GM10847 (cell line): ENCODE results near the gene ADCK2.

Experiments used
- POLR2A ChIP-seq: IDR thresholded peaks from 2 replicates; pipeline ENCODE4 v1.6.1; 2011; ENCODE audit not compliant: insufficient read length; ENCODE audit errors: extremely low read depth

The ADCK2 gene, protein sequence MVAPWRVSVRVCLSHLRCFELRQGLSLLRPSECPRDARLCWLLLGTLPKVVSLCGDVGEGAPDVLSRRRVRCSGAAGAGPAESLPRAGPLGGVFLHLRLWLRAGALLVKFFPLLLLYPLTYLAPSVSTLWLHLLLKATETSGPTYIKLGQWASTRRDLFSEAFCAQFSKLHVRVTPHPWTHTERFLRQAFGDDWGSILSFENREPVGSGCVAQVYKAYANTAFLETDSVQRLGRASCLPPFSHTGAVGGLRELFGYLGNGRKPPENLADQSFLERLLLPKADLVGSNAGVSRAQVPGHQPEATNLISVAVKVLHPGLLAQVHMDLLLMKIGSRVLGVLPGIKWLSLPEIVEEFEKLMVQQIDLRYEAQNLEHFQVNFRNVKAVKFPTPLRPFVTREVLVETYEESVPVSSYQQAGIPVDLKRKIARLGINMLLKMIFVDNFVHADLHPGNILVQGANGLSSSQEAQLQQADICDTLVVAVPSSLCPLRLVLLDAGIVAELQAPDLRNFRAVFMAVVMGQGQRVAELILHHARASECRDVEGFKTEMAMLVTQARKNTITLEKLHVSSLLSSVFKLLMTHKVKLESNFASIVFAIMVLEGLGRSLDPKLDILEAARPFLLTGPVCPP

DNA sequence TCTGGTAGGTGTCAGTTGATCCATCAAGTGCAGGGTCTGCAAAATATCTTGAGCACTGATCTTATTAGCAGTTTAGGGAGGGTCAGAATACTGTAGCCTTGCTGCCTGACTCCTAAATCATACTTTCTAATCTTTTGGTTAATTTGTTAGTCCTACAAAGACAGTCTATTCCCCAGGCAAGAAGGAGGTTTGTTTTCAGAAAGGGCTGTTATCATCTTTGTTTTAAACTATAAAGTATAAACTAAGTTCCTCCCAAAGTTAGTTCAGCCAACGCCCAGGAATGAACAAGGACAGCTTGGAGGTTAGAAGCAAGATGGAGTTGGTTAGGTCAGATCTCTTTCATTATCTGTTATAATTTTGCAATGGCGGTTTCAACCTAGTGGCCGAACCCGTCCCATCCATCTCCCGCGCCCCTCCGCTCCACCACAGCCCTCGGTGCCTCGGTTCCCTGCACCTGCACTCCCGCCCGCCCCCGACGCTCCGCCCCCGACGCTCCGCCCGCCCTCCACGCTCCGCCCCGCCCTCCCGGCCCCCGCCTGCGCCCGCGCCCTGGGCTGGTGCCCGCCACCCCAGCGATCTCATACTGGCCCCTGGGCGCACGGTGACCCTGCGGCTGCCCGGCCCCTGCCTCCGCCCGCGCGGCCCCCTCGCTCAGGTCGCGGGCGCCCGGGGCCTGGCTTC is at the start of gene ADCK2:
TSS of gene ADCK2 (plus strand) at position 564 of the 681 bp plus-strand sequence. CDS start 386 bp downstream, outside the sequence.
- peak; percentile 44 for TF ChIP-seq POLR2A

DNA sequence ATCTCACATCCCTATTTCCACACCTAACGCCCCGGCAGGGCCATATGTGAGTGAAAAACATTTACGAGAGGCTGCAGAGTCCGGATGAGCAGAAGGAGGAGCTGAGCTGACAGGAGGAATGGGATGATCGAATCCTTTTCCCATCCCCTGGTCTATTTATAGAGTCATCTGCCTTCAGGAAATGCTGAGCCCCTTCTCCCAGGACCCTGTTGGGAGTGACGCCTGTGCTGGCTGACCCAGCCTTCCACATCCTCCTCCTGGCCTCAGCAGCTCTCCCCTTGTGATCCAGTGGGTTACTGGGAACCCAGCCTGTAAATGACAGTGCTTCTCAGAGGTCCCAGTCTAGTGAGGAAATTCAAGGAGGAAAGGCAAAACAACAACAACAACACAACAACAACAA is 48.8 kb upstream of the ADCK2 start:
- no peak for TF ChIP-seq POLR2A

DNA sequence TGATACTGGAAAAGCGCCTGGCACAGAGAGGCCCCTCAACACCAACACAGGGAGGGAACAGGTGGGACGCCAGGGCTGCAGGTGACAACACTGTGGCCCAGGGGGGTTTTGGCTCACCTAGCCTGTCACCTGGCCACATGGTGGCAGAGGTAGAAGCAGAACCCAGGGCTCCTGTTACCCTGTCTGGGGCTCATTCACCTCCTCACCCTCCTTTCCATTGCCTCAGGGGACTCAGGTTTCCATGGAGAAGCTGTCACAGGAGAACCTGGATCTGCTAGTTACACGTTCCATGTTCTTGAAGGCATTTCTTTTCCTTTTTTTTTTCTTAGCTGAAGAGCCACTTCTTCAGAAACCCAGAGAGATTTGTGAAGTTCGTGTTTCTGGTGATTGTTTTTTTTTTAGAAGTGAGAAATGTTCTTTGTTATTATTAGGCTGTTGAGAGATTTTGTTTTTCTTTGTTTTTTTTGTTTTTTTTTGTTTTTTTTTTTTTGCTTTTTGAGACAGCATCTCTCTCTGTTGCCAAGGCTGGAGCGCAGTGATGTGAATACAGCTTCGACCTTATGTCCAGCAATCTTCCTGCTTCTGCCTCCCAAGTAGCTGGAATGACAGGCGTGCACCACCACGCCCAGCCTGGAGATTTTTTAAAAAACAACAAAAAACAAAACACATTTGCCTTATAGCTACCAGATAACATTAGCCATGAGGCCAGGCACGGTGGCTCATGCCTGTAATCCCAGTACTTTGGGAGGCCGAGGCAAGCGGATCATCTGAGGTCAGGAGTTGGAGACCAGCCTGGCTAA is 48.2 kb upstream of the ADCK2 start:
- TF ChIP-seq POLR2A: no peak

DNA sequence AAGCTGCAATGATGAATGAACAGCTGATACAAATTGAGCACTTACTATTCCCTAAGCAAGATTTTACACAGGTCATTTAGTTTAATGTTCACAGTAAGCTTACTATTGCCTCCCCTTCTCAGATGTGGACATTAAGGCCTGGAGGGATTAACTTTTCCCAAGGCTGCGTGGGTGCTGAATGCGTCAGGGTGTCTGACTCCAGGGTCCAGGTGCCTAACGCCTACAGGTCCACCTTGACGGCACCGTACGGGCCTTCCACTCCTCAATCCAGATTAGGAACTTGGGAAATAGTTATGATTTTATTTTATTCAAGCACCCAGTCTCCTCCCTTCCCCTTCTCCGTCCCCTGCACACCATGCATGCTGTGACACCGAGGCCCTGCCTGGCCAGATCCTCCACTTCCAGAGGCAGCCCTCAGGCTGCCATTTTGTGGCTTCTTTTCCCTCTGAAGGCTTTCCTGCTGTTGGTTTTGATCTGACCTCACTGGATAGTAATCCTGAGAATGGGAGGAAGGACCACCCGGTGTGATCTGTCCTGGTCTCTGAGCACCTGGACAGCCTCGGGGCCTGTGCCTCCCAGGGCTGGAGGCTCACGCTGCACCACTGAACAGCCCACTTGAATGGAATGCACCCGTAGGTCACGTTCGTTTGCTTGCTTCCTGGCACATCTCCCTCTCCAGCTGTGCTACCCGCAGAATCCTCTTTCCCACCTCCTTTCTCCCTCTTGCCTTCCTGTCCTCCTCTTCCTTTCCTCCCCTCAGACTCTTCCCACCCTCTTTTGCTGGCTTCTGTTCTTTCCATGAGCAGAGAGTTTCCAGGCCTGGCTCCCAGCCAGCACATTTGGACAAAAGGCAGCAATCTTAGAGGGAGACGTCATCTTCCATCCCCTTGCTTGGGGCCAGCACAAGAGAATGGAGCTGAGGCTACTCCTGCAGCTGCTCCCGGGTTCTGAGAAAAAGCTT is 46.6 kb upstream of the ADCK2 start:
- no peak for TF ChIP-seq POLR2A

DNA sequence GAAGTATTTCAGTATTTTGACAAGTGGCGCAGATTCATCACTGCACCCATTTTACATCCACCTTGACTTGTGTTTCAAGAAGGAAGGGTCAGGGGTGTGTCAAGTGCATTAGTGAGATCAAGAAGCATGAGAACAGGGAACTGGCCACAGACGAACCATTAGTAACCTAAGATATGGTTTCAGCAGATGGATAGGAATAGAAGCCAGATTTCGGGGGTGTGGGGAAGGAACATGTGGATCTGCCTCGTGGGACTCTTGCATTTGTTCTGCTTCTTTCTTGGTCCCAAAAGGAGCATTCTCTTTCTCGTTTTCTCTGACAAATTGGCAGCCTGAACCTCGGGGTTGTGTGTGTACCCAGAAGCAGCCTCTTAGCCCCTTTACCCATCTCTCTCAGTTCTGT is 41.7 kb upstream of the ADCK2 start:
- no peak for TF ChIP-seq POLR2A

DNA sequence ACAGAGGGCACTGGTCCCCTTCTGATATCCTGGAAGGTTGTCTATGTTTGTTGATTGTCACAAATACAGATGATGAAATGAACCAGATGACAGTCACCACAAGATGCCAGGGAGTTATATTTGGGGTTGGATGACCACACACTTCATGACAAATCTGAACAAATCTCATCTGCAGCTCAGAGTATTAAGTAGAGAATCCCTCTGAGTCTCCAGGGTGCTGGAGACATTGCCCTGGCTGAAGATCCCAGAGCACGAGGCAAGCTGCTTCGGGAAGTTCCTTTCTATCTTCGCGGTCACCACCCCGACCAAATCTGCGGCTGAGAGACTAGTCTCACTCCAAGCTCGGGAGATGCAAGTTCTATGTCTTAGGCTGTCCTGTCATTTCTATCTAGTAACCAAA is 41.1 kb upstream of the ADCK2 start:
- TF ChIP-seq POLR2A: no peak

DNA sequence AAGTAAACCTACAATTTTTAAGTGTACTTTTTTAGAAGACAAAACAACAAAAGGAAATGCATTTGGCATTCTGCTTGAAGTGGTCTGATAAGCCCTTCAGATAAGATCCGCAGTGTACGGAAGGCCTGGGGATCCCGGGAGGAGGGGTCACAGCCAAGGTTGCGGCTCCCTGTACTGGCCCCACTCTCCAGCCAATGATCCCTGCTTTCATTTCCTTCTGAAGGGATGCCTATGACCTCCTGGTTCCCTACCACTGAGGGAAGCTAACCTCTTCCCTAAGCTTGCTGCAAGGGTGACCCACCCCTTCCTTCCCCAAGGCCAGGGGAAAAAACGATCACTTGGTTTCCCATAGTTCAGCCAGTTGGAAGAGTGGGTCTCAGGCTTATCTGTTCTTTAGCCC is 37.4 kb upstream of the ADCK2 start:
- TF ChIP-seq POLR2A: no peak

DNA sequence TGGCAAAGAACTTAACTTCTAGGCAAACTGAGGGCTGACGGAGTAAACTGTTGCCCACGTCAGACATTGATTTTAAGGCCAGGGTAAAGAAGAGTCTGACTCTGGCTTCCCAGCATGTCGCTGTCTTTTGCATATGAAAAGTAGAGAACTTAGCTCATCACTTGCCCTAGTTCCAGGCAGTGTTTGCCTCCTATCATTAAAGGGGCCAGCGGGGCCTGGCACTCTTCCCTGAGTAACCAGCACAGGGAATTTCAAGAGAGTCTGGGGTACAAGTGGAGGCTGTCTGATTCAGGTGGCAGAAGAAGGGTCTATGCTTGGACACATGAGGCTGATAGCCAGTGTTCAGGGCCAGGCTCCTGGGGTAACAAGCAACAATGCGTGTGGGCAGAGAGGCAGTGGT is 36.9 kb upstream of the ADCK2 start:
- no peak for TF ChIP-seq POLR2A

DNA sequence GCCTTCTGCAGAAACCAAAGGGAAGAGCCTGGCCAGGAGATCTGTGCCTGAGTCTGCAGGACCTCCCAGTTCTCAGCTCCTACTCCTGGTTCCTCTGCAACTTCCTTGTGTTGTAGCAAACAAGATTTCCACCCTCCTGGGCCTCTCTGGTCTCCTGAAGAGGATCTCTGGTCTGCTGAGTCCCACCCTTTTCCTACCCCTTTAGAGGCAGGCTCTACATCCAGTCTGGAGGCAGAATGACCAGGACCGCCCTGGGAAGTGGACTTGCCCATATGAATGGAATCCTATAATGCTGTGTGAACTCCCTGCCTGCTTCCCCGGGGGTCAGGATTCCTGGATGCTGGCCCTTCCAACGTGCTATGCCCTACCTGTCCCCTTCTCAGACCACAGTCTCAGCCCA is 35.3 kb upstream of the ADCK2 start:
- TF ChIP-seq POLR2A: no peak

DNA sequence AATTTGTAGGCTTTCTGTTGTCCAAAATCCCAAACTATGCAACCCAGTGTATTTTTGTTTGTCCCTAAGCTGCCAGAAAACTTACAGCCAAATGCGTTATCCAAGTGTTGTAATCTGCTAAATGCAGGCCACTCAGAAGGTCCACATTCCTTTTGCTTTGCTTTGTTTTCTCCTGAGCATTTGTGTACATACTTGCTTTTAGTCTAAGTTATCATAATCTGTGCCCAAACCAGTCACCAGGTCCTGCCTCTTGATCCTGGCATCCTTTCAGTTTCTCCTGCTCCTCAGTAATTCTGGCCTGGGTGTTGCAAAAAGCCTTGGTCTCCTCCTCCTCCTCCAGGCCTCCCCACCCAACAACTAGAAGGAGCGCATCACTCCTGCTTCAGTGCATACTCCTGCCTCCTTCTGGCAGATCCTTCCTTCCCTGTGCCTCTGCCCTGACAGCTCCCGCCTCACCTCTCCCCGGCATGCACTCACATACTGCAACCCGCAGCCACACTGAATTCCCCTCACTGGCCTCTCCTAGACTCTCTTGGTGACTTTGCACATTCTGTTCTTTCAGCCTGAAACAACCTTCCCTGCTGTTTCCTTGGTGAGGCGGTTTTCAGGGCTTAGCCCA is 34.5 kb upstream of the ADCK2 start:
- TF ChIP-seq POLR2A: no peak

DNA sequence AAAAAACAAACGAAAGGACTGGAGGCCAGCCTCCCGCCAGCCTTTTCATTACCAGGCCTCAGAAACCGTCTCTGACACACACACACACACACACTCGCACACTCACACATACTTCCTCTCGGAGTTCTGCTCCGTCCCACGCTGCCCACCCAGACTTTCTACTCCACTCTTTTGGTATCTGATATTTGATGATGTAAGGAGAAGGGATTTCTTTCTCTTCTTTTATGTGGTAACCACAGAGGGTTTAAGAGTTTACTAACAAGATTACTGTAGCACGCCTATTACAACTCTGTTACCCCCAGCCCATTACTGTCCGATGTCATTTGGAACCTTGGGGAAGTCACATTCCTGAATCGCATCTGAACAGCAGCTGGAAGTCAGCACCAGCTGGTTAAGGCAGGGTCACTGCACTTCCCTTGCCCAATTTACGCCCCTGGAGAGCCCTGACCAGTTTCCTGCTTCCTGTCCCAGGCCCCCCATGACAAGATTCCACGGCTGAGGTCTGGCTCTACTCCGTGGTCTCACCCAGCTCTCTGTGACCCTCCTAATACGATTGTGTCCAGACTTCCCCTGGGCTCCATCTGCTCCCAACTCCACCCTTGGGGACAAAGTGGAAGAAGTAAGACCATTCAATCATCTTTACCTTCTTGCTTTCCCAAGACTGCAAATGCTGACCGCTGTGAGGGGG is 33.2 kb upstream of the ADCK2 start:
- no peak for TF ChIP-seq POLR2A

DNA sequence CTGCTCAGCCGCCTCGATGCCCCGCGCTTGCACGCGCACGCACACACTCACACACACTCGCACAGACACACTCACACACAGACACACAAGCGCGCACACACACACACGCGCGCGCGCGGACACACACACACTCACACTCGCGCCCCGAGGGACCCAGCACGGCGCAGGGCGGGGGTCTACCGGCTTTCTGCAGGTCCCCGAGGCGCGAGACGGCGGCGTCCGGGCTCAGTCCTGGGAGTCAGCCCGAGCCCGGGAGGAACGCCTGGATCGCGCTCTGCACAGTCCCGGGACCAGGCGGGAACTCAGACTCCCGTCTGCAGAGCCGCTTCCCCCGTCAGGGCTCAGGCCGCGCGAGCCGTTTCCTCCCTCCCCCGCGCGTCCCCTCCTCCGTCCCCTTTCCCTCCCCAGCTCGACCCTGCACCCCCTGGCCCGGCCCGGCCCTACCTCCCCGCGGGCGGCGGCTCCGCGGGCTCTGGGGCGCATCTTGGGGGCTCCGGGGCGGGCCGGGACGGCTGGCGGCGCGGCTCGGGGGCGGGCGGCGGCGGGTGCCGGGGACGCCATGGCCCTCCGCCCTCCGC is 32.6 kb upstream of the ADCK2 start:
- no peak for TF ChIP-seq POLR2A
